ENCODE results near the gene LRRC37A2.
"Not testable (repeated sequence)": the region's sequence is repeated elsewhere in the genome, so short reads cannot be mapped to it uniquely, and the experiment has no call there.

DNA sequence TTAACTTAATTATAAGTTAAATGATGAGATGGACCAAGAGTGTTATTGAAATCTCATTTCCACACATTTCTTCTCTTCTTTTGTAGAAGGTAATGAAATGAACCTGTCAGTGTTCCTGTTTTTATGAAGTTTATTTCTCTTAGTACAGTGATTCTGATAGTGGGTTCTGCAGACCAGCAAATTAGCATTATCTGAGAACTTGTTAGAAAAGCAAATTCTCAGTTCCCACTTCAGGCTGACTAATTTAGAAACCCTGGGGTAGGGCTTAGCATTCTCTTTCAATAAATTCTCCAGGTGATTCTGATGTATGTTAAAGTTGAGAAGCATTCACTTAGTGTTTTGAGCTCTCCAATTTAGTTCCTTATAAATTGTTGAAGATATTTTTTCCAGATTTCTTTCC lies 90.9 kb downstream of the LRRC37A2 start:
- TF ChIP-seq EZH2 (IDR thresholded peaks at IDR 0.05); POLR2AphosphoS5 (IDR thresholded peaks at IDR 0.05; ENCODE audit: borderline replicate concordance, low read depth, low read length); FOXP2 (optimal IDR thresholded peaks at IDR 0.05; ENCODE audit: control extremely low read depth, extremely low read length, insufficient read depth): not testable (repeated sequence)
